CD4-positive, alpha-beta T cell (primary cell): ENCODE results near the gene TSHZ3. TPM values are rescaled to one million over a fixed set of nuclear protein-coding genes. Genes with fewer than 3 reads are reported as not detected.

ENCODE experiments used
- ATAC-seq: fragments of 200-7000 bp; cut with Tn5 transposase; one replicate; pipeline ENCODE4 v1.10.0; 2022; ENCODE audit warnings: mild to moderate bottlenecking; ENCODE audit not compliant: poor library complexity
- CTCF ChIA-PET: fragments of 350-600 bp; sonication (Branson Sonifier 250); formaldehyde crosslinking; loops from one replicate; lab custom pipeline; 2021; ENCODE audit warnings: antibody characterized with exemption, inconsistent platforms; lab: Charles Lee
- POLR2A ChIA-PET: fragments of 350-600 bp; sonication (Branson Sonifier 250); formaldehyde crosslinking; loops from one replicate; lab custom pipeline; 2021; ENCODE audit warnings: antibody characterized with exemption, inconsistent platforms; lab: Charles Lee
- DNase-seq, 14 experiments: peaks; one replicate each; pipeline ENCODE4 v3.0.0-alpha.2; 2013 to 2020; ENCODE audit warnings: mixed read lengths in 2 of 14
- H3K27ac ChIP-seq, 2 donors: one replicate each; pipeline versions ENCODE4 v1.5.1 to v1.7.0; 2013; ENCODE audit warnings: low read length in 2 of 2, low read depth in 1 of 2, mild to moderate bottlenecking in 1 of 2
- H3K27me3 ChIP-seq, 2 experiments: 1 replicate in 1 of 2; 2 replicates in 1 of 2; pipeline versions ENCODE4 v1.6.1 to v1.7.0; 2013; ENCODE audit warnings: low read length in 2 of 2, control low read depth in 1 of 2, mild to moderate bottlenecking in 1 of 2, moderate library complexity in 1 of 2; ENCODE audit not compliant: insufficient read depth in 2 of 2, control insufficient read depth in 1 of 2
- H3K36me3 ChIP-seq: one replicate; pipeline ENCODE4 v1.6.1; 2013; ENCODE audit warnings: low read length, control low read depth; ENCODE audit not compliant: insufficient read depth
- H3K4me1 ChIP-seq: one replicate; pipeline ENCODE4 v1.6.1; 2013; ENCODE audit warnings: low read length, control low read depth; ENCODE audit not compliant: insufficient read depth
- H3K4me3 ChIP-seq: one replicate; pipeline ENCODE4 v1.5.1; 2013; ENCODE audit warnings: mild to moderate bottlenecking, low read length, moderate library complexity
- H3K9me3 ChIP-seq, 2 experiments: 1 replicate in 1 of 2; 2 replicates in 1 of 2; pipeline versions ENCODE4 v1.6.1 to v1.7.0; 2013; ENCODE audit warnings: low read length in 2 of 2, mild to moderate bottlenecking in 2 of 2, control low read depth in 1 of 2, moderate library complexity in 1 of 2; ENCODE audit not compliant: control insufficient read depth in 1 of 2, insufficient read depth in 1 of 2
- H3K27ac Mint-ChIP-seq: one replicate; pipeline ENCODE4 v1.8.0; 2020; ENCODE audit warnings: mixed read lengths
- H3K27me3 Mint-ChIP-seq: one replicate; pipeline ENCODE4 v1.8.0; 2021; ENCODE audit warnings: mixed read lengths
- H3K36me3 Mint-ChIP-seq: one replicate; pipeline ENCODE4 v1.8.0; 2021; ENCODE audit warnings: low read depth, mixed read lengths
- H3K4me1 Mint-ChIP-seq: one replicate; pipeline ENCODE4 v1.8.0; 2021; ENCODE audit warnings: low read depth, mixed read lengths
- H3K4me3 Mint-ChIP-seq: one replicate; pipeline ENCODE4 v1.8.0; 2020; ENCODE audit warnings: mild to moderate bottlenecking, mixed read lengths
- H3K9me3 Mint-ChIP-seq: one replicate; pipeline ENCODE4 v1.8.0; 2020; ENCODE audit warnings: mixed read lengths
- CTCF ChIP-seq: fragments of 200-600 bp; IDR thresholded peaks from one replicate; pipeline ENCODE4 v1.8.0; 2022; ENCODE audit warnings: antibody characterized with exemption, mild to moderate bottlenecking
- intact Hi-C, 2 experiments: fragments of 100-400 bp; cut with DNase I in 1 of 2; cut with micrococcal nuclease in 1 of 2; formaldehyde crosslinking; loops; one replicate each; pipeline versions ENCODE4 v1.15.1 to v1.9.0; 2023 to 2025; cut with DNase I, micrococcal nuclease
- total RNA-seq, 174 experiments: library from RNA in 2 of 174; stranded (reverse) in 2 of 174; gene quantifications; one replicate each; pipeline ENCODE4 v1.2.3 and lab custom pipeline; 2021 to 2026

The TSHZ3 gene
- total RNA-seq, 2 experiments from 2014 or later: 0.38 to 0.61 TPM

GRCh38 chr19:31337008-31337914 is 12.0 kb downstream of the TSHZ3 start:
- ChIA-PET POLR2A (no interaction called here), CTCF (interaction anchor here (0.6 to 1.8 kb wide), 3 partner anchors 18 to 104 kb away, joined by 3 to 6 read pairs (median 4); no protein-coding TSS in a partner anchor)
- TF ChIP-seq CTCF: no peak
- Histone ChIP-seq H3K4me1 (peaks cover 26% of the 10 kb centered on the region), H3K27ac (no peak overlapping the region), H3K36me3 (no peaks in the 10 kb centered on the region), H3K4me3 (no peak overlapping the region), H3K9me3 (no peaks in the 10 kb centered on the region), H3K27me3 (no peaks in the 10 kb centered on the region)
- Mint-ChIP-seq H3K4me3 (no peak overlapping the region), H3K27me3 (peaks cover 4% of the 10 kb centered on the region), H3K36me3 (no peaks in the 10 kb centered on the region), H3K4me1 (peaks cover 39% of the 10 kb centered on the region), H3K27ac (no peak overlapping the region), H3K9me3 (no peaks in the 10 kb centered on the region)
- intact Hi-C loops: no loop called here
- no peak for DNase-seq
- ATAC-seq: no peak

- Histone ChIP-seq H3K36me3 (no peaks in the 10 kb centered on the region), H3K9me3 (no peaks in the 10 kb centered on the region), H3K4me1 (peaks cover 17% of the 10 kb centered on the region), H3K27me3 (no peaks in the 10 kb centered on the region), H3K27ac (no peak overlapping the region), H3K4me3 (no peak overlapping the region)
- ChIA-PET CTCF (no interaction called here), POLR2A (no interaction called here)
- no peak overlapping the region for H3K27ac Mint-ChIP-seq
- intact Hi-C loops: no loop called here
- no peaks in the 10 kb centered on the region for H3K36me3 Mint-ChIP-seq
- peaks cover 4% of the 10 kb centered on the region for H3K27me3 Mint-ChIP-seq
- DNase-seq: no peak
- TF ChIP-seq CTCF: no peak
- no peak overlapping the region for H3K4me3 Mint-ChIP-seq
- no peaks in the 10 kb centered on the region for H3K9me3 Mint-ChIP-seq
- H3K4me1 Mint-ChIP-seq: peaks cover 27% of the 10 kb centered on the region
- ATAC-seq: no peak
Measured at GRCh38 chr19:31335716-31336115, 13.5 kb downstream of the TSHZ3 start.

- CTCF ChIA-PET: no interaction called here
- intact Hi-C loops: no loop called here
- H3K9me3 Mint-ChIP-seq: no peaks in the 10 kb centered on the region
Measured at GRCh38 chr19:31334849-31335624, 14.2 kb downstream of the TSHZ3 start.

More at GRCh38 chr19:31334849-31335624, 14.2 kb downstream of the TSHZ3 start:
- no peak for ATAC-seq
- no peaks in the 10 kb centered on the region for H3K27me3 ChIP-seq
- POLR2A ChIA-PET: no interaction called here
- DNase-seq: no peak
- H3K36me3 Mint-ChIP-seq: no peaks in the 10 kb centered on the region
- TF ChIP-seq CTCF: no peak
- no peak overlapping the region for H3K4me3 Mint-ChIP-seq
- H3K36me3 ChIP-seq: no peaks in the 10 kb centered on the region
- H3K4me1 ChIP-seq: peaks cover 12% of the 10 kb centered on the region
- no peak overlapping the region for H3K27ac Mint-ChIP-seq
- no peak overlapping the region for H3K4me3 ChIP-seq
- peaks cover 2% of the 10 kb centered on the region for H3K27me3 Mint-ChIP-seq
- H3K27ac ChIP-seq: no peak overlapping the region
- H3K9me3 ChIP-seq: no peaks in the 10 kb centered on the region
- peaks cover 20% of the 10 kb centered on the region for H3K4me1 Mint-ChIP-seq
